ENCODE results near the gene UBE2J1.
A peak's percentile ranks its signal among the peaks of the same experiment; 100 is the strongest.

The UBE2J1 gene

GRCh38 chr6:89291256-89291819 is 61.2 kb downstream of the UBE2J1 start:
- no peak for DNase-seq (ENCODE audit: low read depth in 1 of 2, low spot score in 1 of 2)

GRCh38 chr6:89290401-89291155 is 61.9 kb downstream of the UBE2J1 start:
- no peak for DNase-seq (ENCODE audit: low read depth in 1 of 2, low spot score in 1 of 2)

GRCh38 chr6:89289710-89290109 is 62.8 kb downstream of the UBE2J1 start:
- DNase-seq (ENCODE audit: low read depth in 1 of 2, low spot score in 1 of 2), result no peak

GRCh38 chr6:89287351-89288028 is 65.0 kb downstream of the UBE2J1 start:
- no peak for DNase-seq (ENCODE audit: low read depth in 1 of 2, low spot score in 1 of 2)

- no peak for DNase-seq (ENCODE audit: low read depth in 1 of 2, low spot score in 1 of 2)
Observed at GRCh38 chr6:89286516-89286915, 66.0 kb downstream of the UBE2J1 start.

GRCh38 chr6:89284963-89285735 is 67.4 kb downstream of the UBE2J1 start:
- DNase-seq (ENCODE audit: low read depth in 1 of 2, low spot score in 1 of 2), result no peak

- DNase-seq (ENCODE audit: low read depth in 1 of 2, low spot score in 1 of 2), result no peak
Observed at GRCh38 chr6:89284081-89284480, 68.4 kb downstream of the UBE2J1 start.

- DNase-seq (ENCODE audit: low read depth in 1 of 2, low spot score in 1 of 2), result no peak
Observed at GRCh38 chr6:89282749-89283148, 69.8 kb downstream of the UBE2J1 start.

- peak in 1 of 2 donors; percentile 21 for DNase-seq (ENCODE audit: low read depth in 1 of 2, low spot score in 1 of 2)
Observed at GRCh38 chr6:89281779-89282246, 70.7 kb downstream of the UBE2J1 start.

- no peak for DNase-seq (ENCODE audit: low read depth in 1 of 2, low spot score in 1 of 2)
Observed at GRCh38 chr6:89278956-89279355, 73.6 kb downstream of the UBE2J1 start.
